HEK293 (cell line): Measurements from ENCODE around the gene EIF4EBP2.
A peak's percentile ranks its signal among the peaks of the same experiment; 100 is the strongest.

ENCODE experiments used
- BCL11B ChIP-seq: fragments of 450-650 bp; formaldehyde crosslinking; IDR thresholded peaks from 2 replicates; pipeline ENCODE4 v1.5.1; 2016; ENCODE audit warnings: low read depth, missing biosample characterization, missing genetic modification characterization
- FEZF1 ChIP-seq: fragments of 450-650 bp; formaldehyde crosslinking; IDR thresholded peaks from 2 replicates; pipeline ENCODE4 v1.5.1; 2016; ENCODE audit warnings: missing biosample characterization, missing genetic modification characterization
- GLI4 ChIP-seq: fragments of 450-650 bp; formaldehyde crosslinking; IDR thresholded peaks from 2 replicates; pipeline ENCODE4 v1.5.1; 2016; ENCODE audit warnings: missing biosample characterization, missing genetic modification characterization
- GLIS1 ChIP-seq: fragments of 450-650 bp; formaldehyde crosslinking; IDR thresholded peaks from 2 replicates; pipeline ENCODE4 v1.5.1; 2016; ENCODE audit warnings: missing biosample characterization, missing genetic modification characterization
- HOXC10 ChIP-seq: sonication (generic); formaldehyde crosslinking; IDR thresholded peaks from 2 replicates; pipeline ENCODE4 v1.8.1; 2023; ENCODE audit warnings: mild to moderate bottlenecking, missing genetic modification reagents
- RBAK ChIP-seq: fragments of 450-650 bp; formaldehyde crosslinking; IDR thresholded peaks from 2 replicates; pipeline ENCODE4 v1.5.1; 2016; ENCODE audit warnings: missing biosample characterization, missing genetic modification characterization
- SALL2 ChIP-seq: fragments of 450-650 bp; formaldehyde crosslinking; IDR thresholded peaks from 2 replicates; pipeline ENCODE4 v1.5.0; 2017; ENCODE audit warnings: missing biosample characterization, mild to moderate bottlenecking, missing genetic modification characterization, borderline replicate concordance
- SCRT2 ChIP-seq: fragments of 450-650 bp; formaldehyde crosslinking; IDR thresholded peaks from 2 replicates; pipeline ENCODE4 v1.5.1; 2016; ENCODE audit warnings: missing biosample characterization, missing genetic modification characterization
- SP7 ChIP-seq: fragments of 450-650 bp; formaldehyde crosslinking; IDR thresholded peaks from 2 replicates; pipeline ENCODE4 v1.5.1; 2016; ENCODE audit warnings: missing biosample characterization, missing genetic modification characterization
- ZBTB10 ChIP-seq: fragments of 450-650 bp; formaldehyde crosslinking; IDR thresholded peaks from 2 replicates; pipeline ENCODE4 v1.5.1; 2016; ENCODE audit warnings: missing biosample characterization, missing genetic modification characterization
- ZFHX2 ChIP-seq: fragments of 450-650 bp; formaldehyde crosslinking; conservative IDR thresholded peaks from 2 replicates; pipeline ENCODE4 v1.5.1; 2016; ENCODE audit warnings: missing biosample characterization, missing genetic modification characterization
- ZFP69B ChIP-seq: fragments of 450-650 bp; formaldehyde crosslinking; IDR thresholded peaks from 2 replicates; pipeline ENCODE4 v1.5.1; 2016; ENCODE audit warnings: missing biosample characterization, missing genetic modification characterization
- ZNF266 ChIP-seq: fragments of 450-650 bp; formaldehyde crosslinking; IDR thresholded peaks from 2 replicates; pipeline ENCODE4 v1.5.1; 2016; ENCODE audit warnings: missing biosample characterization, missing genetic modification characterization, low read depth
- ZNF324 ChIP-seq: fragments of 450-650 bp; formaldehyde crosslinking; IDR thresholded peaks from 2 replicates; pipeline ENCODE4 v1.5.1; 2016; ENCODE audit warnings: missing biosample characterization, missing genetic modification characterization
- ZNF514 ChIP-seq: fragments of 450-650 bp; formaldehyde crosslinking; IDR thresholded peaks from 2 replicates; pipeline ENCODE4 v1.5.1; 2016; ENCODE audit warnings: missing biosample characterization, missing genetic modification characterization
- ZNF518A ChIP-seq: fragments of 450-650 bp; formaldehyde crosslinking; conservative IDR thresholded peaks from 2 replicates; pipeline ENCODE4 v1.5.1; 2016; ENCODE audit warnings: low read depth, missing biosample characterization, missing genetic modification characterization
- ZNF549 ChIP-seq: fragments of 450-650 bp; IDR thresholded peaks from 2 replicates; pipeline ENCODE4 v1.5.1; 2018; ENCODE audit warnings: missing biosample characterization, missing genetic modification characterization, mild to moderate bottlenecking, inconsistent platforms, moderate library complexity
- ZNF555 ChIP-seq: fragments of 450-650 bp; formaldehyde crosslinking; conservative IDR thresholded peaks from 2 replicates; pipeline ENCODE4 v1.5.1; 2017; ENCODE audit warnings: missing biosample characterization, mild to moderate bottlenecking, missing genetic modification characterization, inconsistent platforms
- ZNF600 ChIP-seq: fragments of 450-650 bp; formaldehyde crosslinking; IDR thresholded peaks from 2 replicates; pipeline ENCODE4 v1.5.1; 2016; ENCODE audit warnings: missing biosample characterization, missing genetic modification characterization
- ZNF768 ChIP-seq: fragments of 450-650 bp; formaldehyde crosslinking; IDR thresholded peaks from 2 replicates; pipeline ENCODE4 v1.5.1; 2018; ENCODE audit warnings: missing biosample characterization, mild to moderate bottlenecking, missing genetic modification characterization
- ZSCAN30 ChIP-seq: fragments of 450-650 bp; IDR thresholded peaks from 2 replicates; pipeline ENCODE4 v1.5.1; 2018; ENCODE audit warnings: missing biosample characterization, mild to moderate bottlenecking, missing genetic modification characterization, moderate library complexity
- ZSCAN5A ChIP-seq: fragments of 450-650 bp; formaldehyde crosslinking; IDR thresholded peaks from 2 replicates; pipeline ENCODE4 v1.5.1; 2016; ENCODE audit warnings: missing biosample characterization, missing genetic modification characterization
- TF ChIP-seq, protein P1 (sequence below): fragments of 450-650 bp; formaldehyde crosslinking; IDR thresholded peaks from 2 replicates; pipeline ENCODE4 v1.5.1; 2017; ENCODE audit warnings: missing biosample characterization, missing genetic modification characterization
- TF ChIP-seq, protein P2 (sequence below): fragments of 450-650 bp; formaldehyde crosslinking; IDR thresholded peaks from 2 replicates; pipeline ENCODE4 v1.5.1; 2016; ENCODE audit warnings: missing biosample characterization, missing genetic modification characterization
- TF ChIP-seq, protein P3 (sequence below): fragments of 450-650 bp; formaldehyde crosslinking; IDR thresholded peaks from 2 replicates; pipeline ENCODE4 v1.5.1; 2017; ENCODE audit warnings: missing biosample characterization, missing genetic modification characterization

Gene EIF4EBP2

DNA sequence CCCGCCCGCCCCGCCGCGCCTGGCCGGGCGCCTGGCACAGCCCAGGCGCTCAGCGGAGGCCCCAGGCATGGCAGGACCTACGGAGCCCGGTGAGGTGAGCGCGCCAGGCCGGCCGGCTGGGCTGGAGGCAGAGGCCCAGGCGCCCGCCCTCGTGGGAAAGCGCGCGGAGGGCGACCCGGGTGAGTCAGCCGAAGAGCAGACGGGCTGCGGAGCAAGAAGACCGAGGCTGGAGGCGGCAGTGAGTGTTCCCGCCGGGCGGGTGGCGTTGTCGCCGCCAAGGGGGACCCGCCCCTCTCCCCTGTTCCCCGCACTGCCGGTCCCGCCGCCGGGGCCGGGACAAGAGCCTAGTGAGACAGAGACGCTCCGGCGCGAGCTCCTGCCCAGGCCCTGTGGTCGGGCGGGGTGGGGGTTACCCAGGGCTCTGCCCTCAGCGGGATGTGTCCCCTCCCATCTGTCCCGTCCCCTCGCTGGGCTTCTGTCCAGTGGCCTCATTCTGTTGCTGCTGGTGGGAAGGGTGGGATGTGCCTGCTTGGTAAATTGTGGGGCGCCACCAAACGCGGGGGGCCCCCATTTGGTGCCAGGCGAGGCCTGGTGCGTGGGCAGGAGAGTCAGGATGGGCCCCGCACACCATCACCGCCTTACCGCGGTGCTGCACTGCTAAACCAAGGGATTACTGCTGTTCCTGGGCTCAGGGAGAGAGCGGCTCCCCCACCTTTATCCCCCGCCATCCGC lies 54.5 kb downstream of the EIF4EBP2 start (continued):
- TF ChIP-seq ZNF514 (no peak), ZSCAN30 (tag by site-specific recombination) (no peak), GLI4 (no peak), ZFHX2 (tag by site-specific recombination) (peak; percentile 89), FEZF1 (tag by site-specific recombination) (no peak), BCL11B (tag by site-specific recombination) (no peak), ZNF266 (tag by site-specific recombination) (no peak), ZFP69B (peak; percentile 99), SALL2 (tag by site-specific recombination) (no peak), ZNF768 (tag by site-specific recombination) (no peak), HOXC10 (CRISPR knock-in tag) (no peak), GLIS1 (tag by site-specific recombination) (no peak), ZBTB10 (tag by site-specific recombination) (0 out of 2 replicates have a peak, but pooled peaks have one; percentile 38), SP7 (tag by site-specific recombination) (peak; percentile 66), ZNF324 (tag by site-specific recombination) (no peak), ZNF518A (tag by site-specific recombination) (no peak), SCRT2 (tag by site-specific recombination) (no peak), ZSCAN5A (tag by site-specific recombination) (0 out of 2 replicates have a peak, but pooled peaks have one; percentile 9), RBAK (tag by site-specific recombination) (no peak), ZNF549 (tag by site-specific recombination) (no peak), ZNF600 (peak; percentile 82), ZNF555 (tag by site-specific recombination) (no peak)
- TF ChIP-seq, protein P1, sequence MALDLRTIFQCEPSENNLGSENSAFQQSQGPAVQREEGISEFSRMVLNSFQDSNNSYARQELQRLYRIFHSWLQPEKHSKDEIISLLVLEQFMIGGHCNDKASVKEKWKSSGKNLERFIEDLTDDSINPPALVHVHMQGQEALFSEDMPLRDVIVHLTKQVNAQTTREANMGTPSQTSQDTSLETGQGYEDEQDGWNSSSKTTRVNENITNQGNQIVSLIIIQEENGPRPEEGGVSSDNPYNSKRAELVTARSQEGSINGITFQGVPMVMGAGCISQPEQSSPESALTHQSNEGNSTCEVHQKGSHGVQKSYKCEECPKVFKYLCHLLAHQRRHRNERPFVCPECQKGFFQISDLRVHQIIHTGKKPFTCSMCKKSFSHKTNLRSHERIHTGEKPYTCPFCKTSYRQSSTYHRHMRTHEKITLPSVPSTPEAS: no peak
- TF ChIP-seq, protein P2, sequence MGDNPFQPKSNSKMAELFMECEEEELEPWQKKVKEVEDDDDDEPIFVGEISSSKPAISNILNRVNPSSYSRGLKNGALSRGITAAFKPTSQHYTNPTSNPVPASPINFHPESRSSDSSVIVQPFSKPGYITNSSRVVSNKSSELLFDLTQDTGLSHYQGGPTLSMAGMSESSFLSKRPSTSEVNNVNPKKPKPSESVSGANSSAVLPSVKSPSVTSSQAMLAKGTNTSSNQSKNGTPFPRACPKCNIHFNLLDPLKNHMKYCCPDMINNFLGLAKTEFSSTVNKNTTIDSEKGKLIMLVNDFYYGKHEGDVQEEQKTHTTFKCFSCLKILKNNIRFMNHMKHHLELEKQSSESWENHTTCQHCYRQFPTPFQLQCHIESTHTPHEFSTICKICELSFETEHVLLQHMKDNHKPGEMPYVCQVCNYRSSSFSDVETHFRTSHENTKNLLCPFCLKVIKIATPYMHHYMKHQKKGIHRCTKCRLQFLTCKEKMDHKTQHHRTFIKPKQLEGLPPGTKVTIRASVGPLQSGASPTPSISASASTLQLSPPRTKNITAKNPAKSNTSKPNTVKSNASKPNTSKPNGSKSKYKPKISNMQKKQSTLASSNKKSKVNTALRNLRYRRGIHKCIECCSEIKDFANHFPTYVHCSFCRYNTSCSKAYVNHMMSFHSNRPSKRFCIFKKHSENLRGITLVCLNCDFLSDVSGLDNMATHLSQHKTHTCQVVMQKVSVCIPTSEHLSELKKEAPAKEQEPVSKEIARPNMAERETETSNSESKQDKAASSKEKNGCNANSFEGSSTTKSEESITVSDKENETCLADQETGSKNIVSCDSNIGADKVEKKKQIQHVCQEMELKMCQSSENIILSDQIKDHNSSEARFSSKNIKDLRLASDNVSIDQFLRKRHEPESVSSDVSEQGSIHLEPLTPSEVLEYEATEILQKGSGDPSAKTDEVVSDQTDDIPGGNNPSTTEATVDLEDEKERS (tag by site-specific recombination): no peak
- TF ChIP-seq, protein P3, sequence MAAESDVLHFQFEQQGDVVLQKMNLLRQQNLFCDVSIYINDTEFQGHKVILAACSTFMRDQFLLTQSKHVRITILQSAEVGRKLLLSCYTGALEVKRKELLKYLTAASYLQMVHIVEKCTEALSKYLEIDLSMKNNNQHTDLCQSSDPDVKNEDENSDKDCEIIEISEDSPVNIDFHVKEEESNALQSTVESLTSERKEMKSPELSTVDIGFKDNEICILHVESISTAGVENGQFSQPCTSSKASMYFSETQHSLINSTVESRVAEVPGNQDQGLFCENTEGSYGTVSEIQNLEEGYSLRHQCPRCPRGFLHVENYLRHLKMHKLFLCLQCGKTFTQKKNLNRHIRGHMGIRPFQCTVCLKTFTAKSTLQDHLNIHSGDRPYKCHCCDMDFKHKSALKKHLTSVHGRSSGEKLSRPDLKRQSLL (tag by site-specific recombination): no peak
